HG03139 (cell line): ENCODE results near the gene C1orf174.
A peak's percentile ranks its signal among the peaks of the same experiment; 100 is the strongest.

ENCODE experiments used
- ATAC-seq: cut with Tn5 transposase; IDR thresholded peaks from one replicate; pipeline ENCODE4 v1.9.1; 2021; ENCODE audit not compliant: unreplicated experiment

C1orf174 gene

GRCh38 chr1:3900150-3900968, at the start of gene C1orf174:
Gene C1orf174 (minus strand): TSS chr1:3900272. CDS start chr1:3900186, 86 bp downstream.
- peak; percentile 56 for ATAC-seq

DNA sequence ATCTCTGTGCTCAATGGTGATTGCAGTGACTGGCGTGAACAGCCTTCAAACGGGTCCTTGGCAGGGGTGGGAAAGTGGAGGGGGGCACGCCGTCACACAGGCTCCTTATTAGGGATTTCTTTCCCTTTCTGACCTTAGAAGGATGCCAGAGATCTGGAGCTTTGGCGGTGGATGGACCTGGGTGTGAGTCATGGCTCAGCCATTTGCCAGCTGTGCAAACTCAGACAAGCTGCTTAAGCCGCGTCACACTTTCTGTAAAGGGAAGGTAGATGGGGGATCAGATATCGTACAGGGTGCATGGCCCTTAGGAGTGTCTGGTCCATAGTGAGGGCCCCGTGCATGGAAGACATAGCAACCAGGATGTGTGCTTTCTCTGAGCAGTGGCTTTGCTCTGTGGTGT, 48.3 kb upstream of the C1orf174 start:
- ATAC-seq, result no peak

GRCh38 chr1:3945916-3946840, 46.1 kb upstream of the C1orf174 start:
- no peak for ATAC-seq

GRCh38 chr1:3945222-3945621, 45.1 kb upstream of the C1orf174 start:
- no peak for ATAC-seq

DNA sequence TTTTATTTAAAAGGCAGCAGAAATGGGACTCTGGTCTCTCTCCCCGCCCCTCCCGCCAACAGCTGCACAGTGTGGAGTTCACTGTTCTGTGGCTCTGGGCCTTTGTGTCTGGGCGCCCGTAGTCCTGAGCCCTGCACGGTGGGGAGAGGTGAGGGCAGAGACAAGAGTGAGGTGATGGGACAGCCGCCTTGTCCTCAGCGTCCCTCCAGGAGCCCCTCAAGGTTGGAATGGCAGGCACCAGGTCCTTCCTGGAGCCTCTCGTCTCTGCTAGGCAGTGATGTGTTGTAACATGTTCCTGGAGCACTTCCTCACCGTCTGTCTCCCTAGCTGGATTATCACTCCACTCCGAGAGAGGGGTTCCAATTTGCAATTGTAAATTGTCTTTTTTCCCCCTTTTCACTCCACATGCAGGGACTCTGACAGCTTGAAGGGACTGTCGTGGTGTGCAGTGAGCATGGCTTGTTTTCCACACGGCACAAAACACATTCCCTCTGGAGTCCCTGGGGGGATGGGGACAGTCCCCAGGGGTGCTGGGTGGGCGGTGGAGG, 44.6 kb upstream of the C1orf174 start:
- no peak for ATAC-seq

- no peak for ATAC-seq
These were observed 43.9 kb upstream of the C1orf174 start for GRCh38 chr1:3943806-3944577.

GRCh38 chr1:3943123-3943431, 43.0 kb upstream of the C1orf174 start:
- ATAC-seq, result no peak

DNA sequence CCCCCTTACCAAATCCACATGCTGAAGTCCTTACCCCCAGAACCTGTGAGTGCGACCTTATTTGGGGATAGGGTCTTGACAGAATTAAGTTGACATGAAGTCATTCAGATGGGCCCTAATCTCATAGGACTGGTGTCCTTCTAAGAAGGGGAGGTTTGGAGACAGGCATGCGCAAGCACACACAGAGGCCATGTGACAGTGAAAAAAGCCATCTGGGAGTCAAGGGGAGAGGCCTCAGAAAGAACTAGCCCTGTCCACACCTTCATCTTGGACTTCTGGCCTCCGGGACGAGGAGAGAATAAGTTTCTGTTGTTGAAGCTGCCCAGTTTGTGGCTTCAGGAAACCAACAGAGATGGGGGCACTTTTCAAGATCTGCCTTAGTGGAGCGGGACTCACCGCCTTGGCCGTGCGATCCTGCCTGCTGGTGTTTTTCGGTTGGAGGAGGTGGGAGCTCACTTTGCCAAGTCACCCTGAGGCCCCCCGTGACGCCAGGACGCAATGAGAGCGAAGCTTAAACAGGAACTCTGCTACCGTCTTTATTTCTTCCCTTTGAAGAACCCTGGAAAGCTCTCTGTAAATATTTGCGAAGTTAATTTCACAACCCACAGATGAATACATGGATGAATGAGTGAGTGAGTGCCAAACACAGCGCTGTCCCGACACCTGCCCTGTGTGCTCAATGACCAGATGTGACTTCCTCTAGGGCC, 42.5 kb upstream of the C1orf174 start:
- no peak for ATAC-seq

DNA sequence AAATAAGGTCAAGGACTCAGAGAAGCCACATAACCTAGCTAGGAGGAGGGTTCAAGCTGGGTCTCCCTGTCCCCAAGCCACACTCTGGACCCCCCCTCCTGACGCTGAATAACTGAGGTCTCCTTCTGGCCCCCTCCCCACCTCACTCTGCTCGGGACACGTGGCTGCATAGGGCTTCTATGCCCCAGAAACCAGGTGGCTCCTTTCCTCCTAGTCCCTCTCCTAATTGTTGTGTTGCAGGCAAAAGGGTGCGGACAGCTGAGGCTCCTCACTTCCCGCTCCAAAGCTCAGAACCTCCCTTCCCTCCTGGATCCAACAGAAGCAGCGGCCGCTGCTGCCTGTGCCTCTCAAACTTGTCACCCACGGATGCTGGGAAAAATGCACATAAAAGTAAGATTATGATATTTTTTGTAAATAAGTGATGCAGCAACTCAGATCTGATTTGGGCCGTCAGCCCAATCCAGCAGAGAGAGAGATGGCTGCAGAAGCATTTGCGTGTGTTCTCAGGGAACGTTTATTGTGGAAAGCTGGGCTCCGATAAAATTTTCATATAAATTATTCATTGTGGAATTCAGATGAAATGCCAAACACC, 40.8 kb upstream of the C1orf174 start:
- ATAC-seq, result no peak

- ATAC-seq, result no peak
These were observed 40.1 kb upstream of the C1orf174 start for GRCh38 chr1:3940081-3940753.

- ATAC-seq, result no peak
These were observed 39.4 kb upstream of the C1orf174 start for GRCh38 chr1:3939242-3940080.

DNA sequence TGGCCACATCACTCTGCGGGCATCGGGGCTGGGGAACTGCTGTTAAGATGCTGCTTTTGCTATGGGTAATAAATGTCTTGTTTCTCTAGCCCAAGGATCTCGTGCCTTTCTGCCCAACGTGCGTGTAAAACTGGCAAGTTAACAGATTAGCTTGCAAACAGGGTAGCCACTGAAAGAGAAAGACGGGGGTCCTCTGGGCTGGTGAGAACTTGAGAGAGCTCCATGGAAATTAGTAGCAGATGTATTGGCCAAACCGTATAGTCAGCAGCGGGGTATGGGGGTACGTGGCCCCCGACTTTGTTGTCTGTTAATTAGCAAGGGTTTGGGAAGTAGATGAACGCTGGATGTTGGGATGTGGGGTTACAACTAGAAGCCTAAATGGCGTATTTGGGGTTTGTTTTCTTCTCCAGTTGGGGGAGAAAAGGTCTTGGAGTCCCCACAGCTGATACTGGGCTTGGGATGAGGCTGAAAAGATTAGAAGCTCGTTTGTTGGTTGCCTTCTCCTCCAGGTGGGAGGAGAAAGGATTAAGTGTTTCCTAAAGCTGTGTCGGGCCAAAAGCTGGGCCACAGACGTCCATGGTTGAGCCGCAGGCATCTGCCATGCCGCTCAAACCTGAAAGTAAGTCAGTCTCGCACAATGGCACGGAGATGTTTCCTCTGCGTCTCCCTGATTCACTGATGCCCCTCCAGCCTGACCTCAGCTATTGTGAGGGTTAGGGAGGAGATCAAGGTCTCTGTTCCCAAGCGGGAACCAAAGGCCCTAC, 32.3 kb upstream of the C1orf174 start:
- no peak for ATAC-seq

DNA sequence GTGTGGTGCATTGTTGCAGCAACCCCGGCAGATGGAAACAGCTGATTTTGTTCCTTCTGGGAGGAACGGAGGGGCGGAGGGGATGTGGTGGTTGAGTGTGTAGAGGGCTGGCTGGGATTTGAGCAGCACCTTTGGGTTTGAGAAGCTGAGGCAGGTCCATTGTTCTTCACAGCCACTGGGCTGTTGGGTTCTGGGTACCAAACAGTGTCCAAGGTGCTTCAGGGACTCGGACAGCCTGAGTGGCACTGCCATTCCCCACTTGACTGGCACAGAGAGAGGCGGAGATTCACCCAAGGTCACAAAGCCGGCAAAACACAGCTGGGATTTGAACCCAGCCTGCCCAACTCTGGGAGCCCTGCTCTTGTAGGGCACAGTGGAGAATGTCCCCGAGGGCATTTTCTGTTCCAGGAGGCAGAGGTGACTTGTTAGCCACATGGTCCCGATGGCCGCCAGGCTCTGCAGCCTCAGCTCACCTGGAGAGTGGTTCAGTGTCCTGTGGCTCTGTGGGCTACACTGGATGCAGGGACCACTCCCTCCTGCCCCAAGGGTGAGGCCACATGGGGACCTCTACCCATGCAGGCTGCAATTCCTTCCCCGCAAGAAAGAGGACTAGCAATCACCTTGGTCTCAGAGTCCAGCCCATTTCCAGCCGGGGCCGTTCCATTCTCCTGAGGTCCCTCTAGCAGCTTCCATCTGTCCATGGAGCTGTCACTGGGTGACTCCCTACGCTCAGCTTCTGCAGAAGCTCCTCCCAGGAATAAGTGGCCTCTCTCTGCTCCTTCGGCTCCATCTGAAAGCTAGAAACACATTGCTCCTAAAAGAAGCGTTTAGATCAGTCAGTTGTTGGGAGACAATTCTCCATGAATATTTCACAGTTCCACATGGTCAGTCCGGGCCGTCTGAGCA, 31.2 kb upstream of the C1orf174 start:
- ATAC-seq, result no peak

GRCh38 chr1:3930301-3931006, 30.4 kb upstream of the C1orf174 start:
- ATAC-seq, result no peak

- no peak for ATAC-seq
These were observed 29.1 kb upstream of the C1orf174 start for GRCh38 chr1:3929126-3929525.

- no peak for ATAC-seq
These were observed 28.5 kb upstream of the C1orf174 start for GRCh38 chr1:3928586-3928985.
